ENCODE measurements around the gene MYH6. TPM values are rescaled to one million over a fixed set of nuclear protein-coding genes. Genes with fewer than 3 reads are reported as not detected.
A peak's percentile ranks its signal among the peaks of the same experiment; 100 is the strongest.

MYH6 gene
- total and polyA plus RNA-seq, 2 of the 13 experiments (the other 11 are each of a cell fraction or from before 2014, with no cell fraction given), result 0.01 TPM; not detected in 1

GRCh38 chr14:23353433-23353780, 54.7 kb downstream of the MYH6 start:
- Histone ChIP-seq H4K20me1 (ENCODE audit: insufficient read depth, low read length) (no peaks in the 10 kb centered on the region), H3K4me3 (replicated peaks in 1 of 3; ENCODE audit: insufficient read depth in 1 of 3, low read depth in 2 of 3, low read length in 3 of 3) (no peak overlapping the region), H3K27me3 (ENCODE audit: control insufficient read depth in 1 of 2, insufficient read depth in 2 of 2, low read length in 2 of 2) (peaks cover 30 to 90% of the 10 kb centered on the region in 2 experiments), H3K9ac (ENCODE audit: insufficient read depth, low read depth, low read length) (no peak overlapping the region), H3K4me1 (ENCODE audit: insufficient read depth, low read length) (peaks cover 4% of the 10 kb centered on the region), H3K4me2 (ENCODE audit: low read depth, low read length) (no peak overlapping the region), H3K79me2 (ENCODE audit: insufficient read depth, low read length) (no peaks in the 10 kb centered on the region), H3K36me3 (replicated peaks in 1 of 2; ENCODE audit: control insufficient read depth in 1 of 2, insufficient read depth in 2 of 2, low read length in 2 of 2) (no peaks in the 10 kb centered on the region), H2AFZ (ENCODE audit: low read length) (no peak overlapping the region), H3K27ac (ENCODE audit: extremely low read length, insufficient read depth, low read length) (no peak overlapping the region), H3K9me3 (ENCODE audit: low read length) (no peaks in the 10 kb centered on the region)
- BruUV-seq (replicated peaks), result no TSS peak
- 46% methylated on average over 5 of the region's 5 CpGs for WGBS (ENCODE audit: low lambda C conversion rate)
- in situ Hi-C loops (cut with HindIII; ENCODE audit: extremely low pct_ligation_motif_present, low pct_unique_long_range_greater_than_20kb), result no loop called here
- no peak for FAIRE-seq
- DNase-seq (ENCODE audit: low spot score), result no peak
- TF ChIP-seq ZNF761 (CRISPR knock-in tag; conservative IDR thresholded peaks at IDR 0.05) (peak; percentile 39; the same call in 1 of the 2 replicates), ZBTB2 (CRISPR knock-in tag; IDR thresholded peaks at IDR 0.05; ENCODE audit: low read depth) (peak; percentile 29; the same call in 1 of the 2 replicates), HBP1 (CRISPR knock-in tag; IDR thresholded peaks at IDR 0.05; ENCODE audit: low read depth) (0 out of 2 replicates have a peak, but pooled peaks have one; percentile 10), ZNF10 (CRISPR knock-in tag; IDR thresholded peaks at IDR 0.05; ENCODE audit: borderline replicate concordance, low read depth) (0 out of 2 replicates have a peak, but pooled peaks have one; percentile 25), CEBPB (IDR thresholded peaks at IDR 0.05; ENCODE audit: borderline replicate concordance, low read depth, low read length) (peak; percentile 76; the same call in 1 of the 2 replicates), HOXA9 (CRISPR knock-in tag; IDR thresholded peaks at IDR 0.05; ENCODE audit: borderline replicate concordance) (0 out of 2 replicates have a peak, but pooled peaks have one; percentile 21), IRF9 (CRISPR knock-in tag; IDR thresholded peaks at IDR 0.05; ENCODE audit: borderline replicate concordance) (no peak), HCFC1 (IDR thresholded peaks at IDR 0.05; ENCODE audit: low read depth, low read length) (no peak), HNF1A (IDR thresholded peaks at IDR 0.05; ENCODE audit: low read depth) (no peak), HNF1A (CRISPR knock-in tag; IDR thresholded peaks at IDR 0.05; ENCODE audit: borderline replicate concordance) (0 out of 2 replicates have a peak, but pooled peaks have one; percentile 21), CEBPG (CRISPR knock-in tag; IDR thresholded peaks at IDR 0.05) (peak; percentile 49), ZFX (CRISPR knock-in tag; IDR thresholded peaks at IDR 0.05; ENCODE audit: low read depth) (0 out of 2 replicates have a peak, but pooled peaks have one; percentile 19), ZBTB33 (CRISPR knock-in tag; IDR thresholded peaks at IDR 0.05) (no peak)
- POLR2A ChIA-PET, result interaction anchor here (1.0 to 3.4 kb wide), 2 partner anchors 32 to 67 kb away, joined by 3 to 15 read pairs; partner anchors contain the start of genes HOMEZ and PABPN1
- CTCF ChIA-PET (ENCODE audit: low intra/inter-chr PET ratio, low total read pairs), result no interaction called here
- intact Hi-C loops (cut with micrococcal nuclease; ENCODE audit: unreplicated experiment), result no loop called here
- ATAC-seq, result no peak
